ENCODE data around the gene INKA2. TPM values are rescaled to one million over a fixed set of nuclear protein-coding genes. Genes with fewer than 3 reads are reported as not detected.

Gene INKA2
- 2.7 TPM for total RNA-seq

DNA sequence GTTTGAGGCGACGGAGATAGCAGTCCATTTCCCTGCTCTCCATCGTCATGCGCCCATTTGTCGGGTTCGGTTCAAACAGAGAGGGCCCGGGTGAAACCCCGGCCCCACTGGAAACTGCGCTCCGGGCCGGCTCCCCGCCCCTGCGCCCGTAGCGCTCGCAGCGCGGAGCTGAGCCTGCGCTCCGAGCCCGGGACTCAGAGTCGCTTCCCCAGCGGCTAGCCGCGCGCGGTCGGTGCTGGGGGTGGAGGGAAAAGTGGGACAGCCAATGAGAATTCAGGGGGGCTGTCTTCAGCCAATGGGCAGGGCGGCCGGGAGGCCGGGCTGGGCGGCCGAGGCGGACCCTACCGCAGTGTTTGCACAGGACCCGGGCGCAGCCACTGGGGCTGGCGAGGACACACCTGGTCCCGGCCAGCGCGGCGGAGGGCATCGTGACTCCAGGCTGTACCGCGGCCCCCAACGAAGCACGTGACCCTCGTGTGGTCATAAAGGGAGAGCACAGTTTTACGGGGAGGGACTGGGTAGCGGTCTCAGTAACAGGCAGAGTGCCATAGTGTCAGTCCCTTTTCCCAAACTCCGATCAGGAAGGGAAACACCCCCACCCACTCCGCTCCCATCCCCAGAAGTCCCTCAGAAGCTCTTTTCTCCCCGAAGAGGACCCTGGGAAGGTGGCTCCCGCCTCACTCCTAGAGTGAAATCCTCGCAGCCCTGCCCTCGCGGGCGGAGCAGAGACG, at the start of gene INKA2:
TSS of gene INKA2 (minus strand) at position 202 of the 731 bp plus-strand sequence. CDS start at position 49, 153 bp downstream.
- ATAC-seq, result peak; percentile 87

DNA sequence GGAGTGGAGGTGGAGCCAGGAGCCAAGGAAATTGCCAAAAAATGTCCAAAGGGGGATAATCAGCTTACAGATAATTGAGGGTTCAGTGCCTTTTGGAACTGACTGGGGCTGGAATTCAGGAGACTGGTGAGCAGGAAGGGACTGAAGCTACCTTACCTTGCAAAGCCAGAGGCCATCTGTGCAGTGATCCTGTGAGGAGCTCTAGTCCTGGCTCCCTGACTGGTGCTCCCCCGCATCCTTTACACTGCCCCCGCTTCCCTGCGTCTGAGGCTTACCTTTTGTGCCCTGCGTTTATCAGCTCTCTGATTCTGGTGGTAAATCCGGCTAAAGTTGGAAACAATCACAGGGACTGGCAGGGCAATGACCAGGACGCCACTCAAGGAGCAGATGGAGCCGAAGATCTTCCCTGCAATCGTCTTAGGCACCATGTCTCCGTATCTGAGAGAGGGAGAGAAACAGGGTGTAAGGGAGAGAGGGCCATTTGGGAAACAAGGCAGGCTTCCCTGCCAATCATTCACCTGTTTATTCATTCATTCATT, 47.5 kb upstream of the INKA2 start:
- no peak for ATAC-seq

DNA sequence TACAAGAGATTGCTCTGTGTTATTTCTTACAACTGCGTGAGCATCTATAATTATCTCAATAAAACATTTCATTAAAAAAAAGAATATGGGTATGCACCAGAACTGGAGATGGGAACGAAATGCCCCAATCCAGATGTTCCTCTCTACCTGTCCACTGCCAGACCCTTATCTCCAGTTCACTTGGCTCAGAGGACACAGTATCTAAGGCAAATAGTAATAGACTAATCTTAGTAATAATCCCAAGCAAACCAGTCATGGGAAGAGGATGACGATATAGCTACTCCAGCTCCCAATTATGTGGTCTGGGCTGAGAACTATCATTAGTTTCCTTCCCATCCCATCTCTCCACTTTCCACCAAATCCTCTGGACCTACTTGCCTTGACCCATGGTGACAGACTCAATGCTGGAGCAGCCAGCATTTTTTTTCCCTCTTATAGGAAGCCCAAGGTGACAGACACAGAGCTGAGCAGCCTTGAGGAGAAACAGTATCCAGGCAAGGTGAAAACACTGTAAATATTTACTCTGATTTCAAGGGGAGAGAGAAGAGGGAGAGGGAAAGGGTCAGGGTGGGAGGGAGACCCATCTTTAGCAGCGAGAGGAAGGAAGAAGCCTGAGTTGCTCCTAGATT, 45.2 kb upstream of the INKA2 start:
- no peak for ATAC-seq

DNA sequence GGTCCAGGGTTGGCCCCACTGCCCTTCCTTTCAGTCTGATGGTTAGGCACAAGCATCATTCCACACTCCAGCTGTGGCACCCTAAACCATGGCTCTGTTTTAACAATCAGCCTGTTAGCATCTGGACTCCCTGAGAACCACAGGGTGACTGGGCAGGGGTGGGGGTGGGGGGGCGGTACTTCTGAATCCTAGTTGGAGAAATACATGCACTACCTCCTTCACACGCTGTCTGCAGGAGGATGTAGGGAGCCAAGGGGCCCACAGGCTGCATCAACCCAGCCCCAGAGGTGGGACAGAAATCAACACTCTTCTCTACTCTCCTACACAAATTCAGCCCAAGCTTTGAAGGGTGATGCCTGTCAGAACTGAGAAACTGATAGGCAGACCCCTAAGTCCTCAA, 40.4 kb upstream of the INKA2 start:
- no peak for ATAC-seq

DNA sequence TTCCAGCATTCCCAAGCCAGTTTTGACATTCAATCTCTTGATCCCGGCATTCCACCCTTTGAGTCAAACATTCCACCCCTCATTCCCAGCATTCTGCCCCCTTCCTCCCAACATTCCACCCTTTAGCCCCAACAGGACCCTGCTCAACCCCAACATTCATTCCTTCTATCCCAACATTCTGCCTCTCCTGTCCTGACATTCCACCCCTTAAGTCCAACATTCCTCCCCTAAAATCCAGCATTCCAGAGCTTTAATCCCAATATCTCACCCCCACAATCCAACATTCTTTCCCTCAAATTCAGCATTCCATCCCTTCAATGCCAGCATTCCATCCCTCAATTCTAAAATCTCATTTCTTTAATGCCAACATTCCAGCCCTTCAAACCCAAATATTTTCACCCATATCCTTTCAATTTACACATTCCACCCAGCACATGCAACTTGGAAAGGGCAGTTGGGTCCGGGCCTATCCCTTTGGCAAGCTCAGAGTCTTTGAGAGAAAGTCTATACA, 39.4 kb upstream of the INKA2 start:
- no peak for ATAC-seq

DNA sequence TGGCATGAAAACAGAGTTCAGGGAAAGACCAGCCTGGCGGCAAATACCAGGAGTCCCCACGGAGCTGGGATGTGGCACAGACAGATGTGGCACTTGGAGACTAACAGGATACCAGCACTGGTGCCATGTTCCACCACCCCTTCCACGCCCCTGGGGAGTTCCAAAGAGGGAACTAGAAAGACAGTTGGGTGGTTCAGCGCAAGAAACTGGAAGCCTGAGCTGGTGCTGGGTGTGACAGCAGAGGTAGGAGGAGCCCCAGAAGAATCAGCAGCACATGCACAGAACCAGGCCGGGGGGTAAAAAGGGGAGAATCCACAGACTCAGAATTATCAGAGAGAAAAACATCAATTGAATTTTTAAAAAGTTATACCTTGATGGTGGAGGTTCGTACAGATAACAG, 38.9 kb upstream of the INKA2 start:
- ATAC-seq, result no peak

DNA sequence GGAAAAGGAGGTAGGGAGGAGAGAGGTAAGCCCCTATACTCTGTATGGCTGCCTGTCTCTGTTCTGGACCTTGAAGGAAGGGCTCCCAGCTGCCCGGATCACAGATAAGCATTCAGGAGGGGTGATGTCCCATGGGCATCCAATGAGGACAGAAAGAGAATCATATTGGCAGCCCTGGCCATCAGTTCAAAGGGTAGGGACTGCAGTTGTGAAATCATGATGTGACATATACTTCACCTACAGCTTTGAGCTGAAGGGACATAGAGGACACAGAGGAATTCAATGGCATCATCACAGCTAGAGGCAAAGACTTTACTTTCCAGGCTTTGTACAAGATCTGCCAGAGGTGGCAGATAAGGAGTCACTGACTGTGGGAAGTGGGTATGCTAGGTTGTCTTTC, 38.1 kb upstream of the INKA2 start:
- no peak for ATAC-seq

DNA sequence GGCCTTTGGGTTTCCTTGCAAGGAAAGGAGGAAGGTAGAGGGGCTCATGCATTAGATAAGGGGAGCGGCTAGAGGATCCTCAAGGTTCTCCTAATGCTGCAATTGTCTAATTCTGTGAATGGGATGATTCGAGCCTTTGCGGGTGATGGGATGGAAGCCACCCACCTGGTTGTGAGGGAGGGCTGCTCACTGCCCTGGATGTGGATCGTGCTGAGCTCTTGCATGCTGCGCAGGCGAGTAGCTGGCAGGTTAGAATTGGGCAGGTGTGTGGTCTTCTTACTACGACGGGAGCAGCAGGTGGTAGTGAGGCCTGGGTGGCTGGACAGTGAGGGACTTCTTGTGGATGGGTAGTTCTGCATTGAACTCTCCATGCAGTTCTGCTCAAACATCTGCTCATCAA, 37.7 kb upstream of the INKA2 start:
- no peak for ATAC-seq

DNA sequence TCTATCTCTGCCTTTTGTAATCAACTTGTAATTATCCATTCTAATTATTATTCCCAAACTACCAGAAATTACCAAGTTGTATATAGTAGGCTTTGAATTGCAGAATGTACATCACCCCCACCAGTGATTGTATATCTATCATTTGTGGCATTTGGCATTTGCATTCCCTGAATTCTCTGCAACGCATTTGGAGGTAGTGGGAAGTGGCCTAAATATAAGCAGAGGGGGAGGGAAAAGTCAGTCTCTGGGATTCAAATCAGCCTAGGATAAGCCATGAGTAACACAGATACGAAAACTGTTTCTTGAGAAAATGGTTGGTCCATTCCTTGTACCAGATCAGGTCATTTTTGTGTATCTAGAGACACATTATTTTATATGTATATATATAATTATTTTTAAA, 37.2 kb upstream of the INKA2 start:
- ATAC-seq, result no peak

DNA sequence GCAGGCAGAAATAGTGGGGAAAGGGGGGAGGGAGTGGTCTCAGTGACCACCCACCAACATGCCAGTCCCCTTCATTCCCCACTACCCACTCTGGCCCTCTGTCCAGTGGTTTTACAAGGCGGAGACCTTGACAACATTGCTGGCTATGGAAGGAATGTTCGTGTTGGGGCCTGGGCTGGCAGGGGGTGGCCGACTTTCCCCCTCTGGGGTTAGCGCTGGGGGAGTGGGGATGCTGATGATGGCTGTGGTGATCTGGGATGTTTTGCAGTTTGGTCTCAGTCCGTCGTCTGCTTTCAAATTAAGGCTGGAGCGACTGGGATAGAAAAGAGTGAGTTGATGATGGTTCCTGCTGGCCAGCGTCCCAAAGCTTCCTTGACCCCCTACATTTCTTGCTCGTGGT, 36.8 kb upstream of the INKA2 start:
- no peak for ATAC-seq

DNA sequence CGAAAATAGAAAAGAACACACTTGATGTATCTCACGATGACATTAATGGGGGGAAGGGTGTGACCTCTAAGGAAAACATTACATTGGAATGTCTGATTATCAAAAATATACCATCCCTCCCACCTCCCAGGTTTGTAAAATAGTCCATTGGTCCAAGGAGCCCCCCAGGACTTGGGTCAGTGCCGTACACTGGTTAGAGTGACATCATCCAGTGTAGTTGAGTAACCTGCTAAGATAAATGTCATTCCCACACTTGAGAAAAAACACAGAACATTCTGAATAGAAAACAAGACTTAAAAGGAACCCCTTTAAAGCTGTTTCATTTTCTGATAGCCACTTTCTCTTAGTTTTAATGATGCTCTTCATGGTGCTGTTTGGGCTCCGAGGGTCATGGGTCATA, 31.7 kb upstream of the INKA2 start:
- no peak for ATAC-seq

DNA sequence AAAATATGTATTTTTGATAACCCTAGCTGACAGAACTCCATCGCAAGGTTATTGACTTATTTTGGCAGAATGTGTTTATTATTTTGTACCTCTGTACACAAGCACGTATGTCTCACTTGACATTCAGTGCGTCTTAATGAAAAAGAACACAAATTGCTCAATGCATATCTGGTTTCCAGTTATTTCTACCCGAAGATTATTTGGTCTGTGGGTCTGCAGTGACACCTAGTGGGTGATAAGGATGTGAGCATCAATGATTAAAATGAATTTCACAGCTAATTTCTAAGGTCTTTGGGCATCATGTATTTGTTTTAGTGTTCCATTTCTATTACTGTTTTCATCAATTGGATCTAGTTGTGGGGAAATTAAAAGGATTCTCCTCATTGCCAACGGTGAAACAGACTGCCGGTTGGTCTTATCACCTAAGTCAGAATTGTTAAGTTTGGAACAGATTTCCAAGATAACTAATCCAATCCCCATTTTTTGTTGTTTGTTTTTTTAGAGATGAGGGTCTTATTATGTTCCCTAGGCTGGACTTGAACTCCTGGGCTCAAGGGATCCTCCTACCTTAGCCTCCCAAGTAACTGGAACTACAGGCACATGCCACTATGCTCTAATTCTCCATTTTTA, 30.4 kb upstream of the INKA2 start:
- peak; percentile 67 for ATAC-seq

DNA sequence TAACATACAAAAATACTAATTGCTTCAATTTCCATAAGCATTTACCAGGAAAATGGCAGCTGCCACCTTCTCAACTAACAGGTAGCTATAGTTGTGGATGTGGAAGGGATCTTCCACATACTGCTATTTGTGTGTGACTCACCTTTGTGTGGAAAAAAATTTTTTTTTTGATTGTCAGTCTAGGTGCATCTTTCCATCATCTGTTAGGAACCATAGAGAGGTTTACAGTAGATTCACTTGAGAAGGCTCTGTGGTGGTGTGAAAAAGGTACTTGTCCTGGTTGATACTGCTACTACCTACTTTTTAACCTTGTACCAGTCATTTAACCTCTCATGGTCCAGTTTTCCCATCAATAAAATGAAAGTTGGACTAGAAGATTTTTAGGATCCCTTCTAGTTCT, 29.4 kb upstream of the INKA2 start:
- no peak for ATAC-seq

DNA sequence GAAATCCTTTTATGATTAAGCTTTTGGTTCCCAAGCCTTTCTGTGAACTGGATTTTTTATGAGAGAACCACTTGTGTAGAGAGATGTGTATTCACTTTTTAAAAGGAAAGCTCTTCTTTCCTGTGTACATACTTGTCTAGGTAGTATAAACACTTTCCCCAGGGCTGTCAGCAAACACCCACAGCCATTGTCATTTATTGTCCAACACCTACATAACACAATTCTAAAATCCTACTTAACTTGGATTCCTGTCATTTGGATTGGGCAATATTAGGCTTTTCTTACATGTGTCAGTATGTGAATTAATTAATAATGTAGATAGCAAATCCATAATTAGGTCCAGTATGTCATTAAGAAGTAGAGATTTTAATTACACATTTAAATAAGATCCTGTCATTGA, 28.8 kb upstream of the INKA2 start:
- no peak for ATAC-seq

DNA sequence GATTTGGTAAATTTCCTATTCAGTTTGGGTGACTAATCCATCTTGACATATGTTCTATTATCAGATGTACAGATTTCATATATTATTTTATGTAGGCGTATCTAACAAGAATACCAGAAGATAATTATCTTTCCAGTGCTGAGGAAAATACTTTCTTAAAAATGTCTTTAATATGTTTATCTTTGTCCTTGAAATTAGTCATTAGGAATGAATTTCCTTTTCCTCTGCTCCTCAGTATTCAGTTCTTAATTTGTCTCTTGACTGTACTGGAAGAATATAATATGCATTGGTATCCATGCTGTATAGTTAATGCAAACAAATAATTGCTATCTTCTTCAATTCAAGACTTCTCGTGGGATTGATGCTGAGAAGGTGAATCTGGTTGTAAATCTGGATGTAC, 23.1 kb upstream of the INKA2 start:
- no peak for ATAC-seq

DNA sequence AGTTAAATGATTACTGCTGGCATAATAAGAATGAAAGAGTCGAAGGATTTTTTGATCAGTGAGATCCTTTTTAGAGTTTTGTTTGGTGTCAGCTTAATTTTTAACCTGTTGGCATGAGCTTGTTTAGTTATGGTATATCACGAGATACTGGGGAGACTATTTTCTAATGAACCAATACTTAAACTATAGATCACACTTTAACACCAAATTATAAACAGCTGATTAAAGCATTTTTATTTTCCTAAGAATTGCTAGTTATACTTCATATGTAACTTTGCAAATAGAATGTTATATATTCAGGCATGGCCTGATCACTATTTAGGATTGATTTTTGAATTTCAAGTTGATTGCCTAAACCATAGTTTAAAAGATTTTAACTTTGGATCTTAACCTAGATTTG, 22.5 kb upstream of the INKA2 start:
- no peak for ATAC-seq

DNA sequence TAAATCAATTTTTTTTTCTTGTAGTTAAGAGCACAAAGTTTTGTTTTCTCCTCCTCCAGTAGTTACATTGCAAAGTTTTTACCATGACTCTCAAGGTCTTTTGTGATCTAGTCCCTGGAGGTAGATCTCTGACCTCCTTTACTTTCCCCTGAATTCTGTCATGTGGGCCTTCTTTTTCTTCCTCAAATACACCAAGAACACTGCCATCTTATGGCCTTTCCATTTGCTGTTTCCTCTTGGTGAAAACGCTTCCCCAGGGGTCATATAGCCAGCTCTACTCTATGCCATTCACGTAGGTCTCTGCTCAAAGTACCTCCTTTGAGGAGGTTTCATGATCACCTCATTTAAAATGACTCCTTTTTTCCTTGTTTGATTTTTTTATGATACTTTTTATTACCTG, 19.2 kb upstream of the INKA2 start:
- ATAC-seq, result no peak

DNA sequence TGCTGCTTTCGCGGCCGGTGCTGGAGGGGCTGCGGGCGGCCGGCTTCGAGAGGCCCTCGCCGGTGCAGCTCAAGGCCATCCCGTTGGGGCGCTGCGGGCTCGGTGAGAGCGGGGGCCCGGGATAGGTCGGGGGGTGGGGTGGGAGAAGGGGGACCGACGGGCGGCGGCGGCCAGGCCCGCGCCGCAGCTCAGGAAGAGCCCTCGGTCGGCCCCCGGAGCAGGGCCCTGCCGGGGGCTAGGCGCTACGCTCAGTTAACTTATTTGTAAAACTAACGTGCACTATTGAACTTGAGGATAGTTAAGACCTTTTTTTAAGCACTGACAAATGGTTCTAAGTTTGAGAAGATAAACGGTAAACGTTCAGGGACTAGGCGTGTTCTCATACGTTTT, 16.9 kb upstream of the INKA2 start:
- peak; percentile 31 for ATAC-seq

DNA sequence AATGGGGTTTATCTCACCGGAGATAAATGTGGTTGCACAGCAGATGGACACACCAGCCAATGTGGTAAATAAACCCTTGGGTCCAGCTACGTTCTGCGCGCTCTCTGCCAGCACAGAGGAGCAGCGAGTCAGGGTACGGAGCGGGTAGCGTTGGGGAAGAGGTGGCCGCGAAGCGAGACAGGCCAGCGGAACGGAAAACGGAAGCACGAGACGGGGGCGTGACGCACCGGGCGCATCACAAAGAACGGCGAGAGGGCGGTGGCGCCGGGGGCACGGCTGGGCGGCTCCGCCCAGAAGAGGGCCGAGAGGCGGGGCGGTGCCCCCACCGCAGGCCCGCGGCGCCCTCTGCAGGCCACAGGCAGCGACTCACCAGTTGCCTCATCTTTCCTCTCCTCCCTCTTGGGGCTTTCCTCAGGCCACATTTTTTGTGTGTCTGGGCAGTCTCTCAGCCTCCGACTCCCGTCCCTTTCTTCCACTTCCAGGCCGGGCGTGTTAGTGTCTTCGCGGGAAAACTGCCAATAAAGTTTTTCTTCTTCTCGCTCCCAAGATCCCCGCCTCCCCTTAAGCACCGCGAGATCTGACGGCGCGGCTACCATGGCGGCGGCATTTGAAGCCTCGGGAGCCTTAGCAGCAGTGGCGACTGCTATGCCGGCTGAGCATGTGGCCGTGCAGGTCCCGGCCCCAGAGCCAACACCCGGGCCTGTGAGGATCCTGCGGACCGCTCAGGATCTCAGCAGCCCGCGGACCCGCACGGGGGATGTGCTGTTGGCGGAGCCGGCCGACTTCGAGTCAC, 16.3 kb upstream of the INKA2 start, which contains the start of gene DDX20:
TSS of gene DDX20 (plus strand) at position 571 of the 793 bp plus-strand sequence. CDS start at position 595, 24 bp downstream.
- peak; percentile 98 for ATAC-seq

DNA sequence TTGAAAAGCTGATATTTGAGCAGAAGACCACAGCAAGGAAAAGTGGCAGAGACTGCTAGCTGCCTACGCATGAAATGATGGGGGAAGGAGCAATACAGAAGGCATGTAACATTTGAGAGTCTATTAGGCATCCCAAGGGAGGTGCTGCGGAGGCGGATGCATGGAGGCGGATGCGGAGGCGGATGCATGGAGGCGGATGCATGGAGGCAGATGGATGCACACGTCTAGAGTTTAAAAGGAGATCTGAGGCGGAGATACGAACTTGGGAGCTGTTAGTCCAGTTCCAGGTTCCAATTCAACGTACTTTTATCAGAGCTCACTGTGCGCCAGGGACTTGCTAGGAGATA, 15.8 kb upstream of the INKA2 start:
- ATAC-seq, result peak; percentile 18

DNA sequence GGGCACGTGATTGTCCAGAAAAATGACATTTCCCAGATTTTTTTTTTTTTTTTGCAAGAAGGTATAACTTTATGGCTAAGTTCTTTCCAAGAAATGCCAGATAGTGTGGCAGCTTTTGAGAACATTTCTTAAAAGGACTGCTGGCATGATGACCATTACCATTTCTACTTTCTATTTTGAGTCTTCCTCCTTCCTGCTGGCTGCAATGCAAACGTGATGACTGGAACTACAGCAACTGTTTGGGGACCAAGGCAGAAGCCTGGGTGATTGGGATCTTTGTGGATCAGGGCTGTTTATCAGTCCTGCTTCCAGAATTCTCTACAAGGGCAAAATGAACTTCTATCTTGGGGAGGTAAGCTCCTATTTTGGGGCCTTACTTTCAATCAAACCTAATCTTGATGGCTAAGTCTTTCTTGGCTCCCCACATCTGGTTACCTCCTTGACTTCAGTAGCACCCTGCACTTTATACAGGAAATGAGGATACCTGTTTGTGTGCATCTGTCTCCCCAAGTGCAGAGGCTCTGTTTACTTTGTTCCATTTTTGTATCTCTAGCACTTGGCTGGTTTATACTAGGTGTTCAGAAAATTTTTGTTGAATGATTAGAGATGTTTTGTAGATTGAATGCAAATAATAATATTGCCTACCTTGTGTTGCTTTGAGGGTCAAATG, 12.8 kb upstream of the INKA2 start:
- ATAC-seq, result no peak

DNA sequence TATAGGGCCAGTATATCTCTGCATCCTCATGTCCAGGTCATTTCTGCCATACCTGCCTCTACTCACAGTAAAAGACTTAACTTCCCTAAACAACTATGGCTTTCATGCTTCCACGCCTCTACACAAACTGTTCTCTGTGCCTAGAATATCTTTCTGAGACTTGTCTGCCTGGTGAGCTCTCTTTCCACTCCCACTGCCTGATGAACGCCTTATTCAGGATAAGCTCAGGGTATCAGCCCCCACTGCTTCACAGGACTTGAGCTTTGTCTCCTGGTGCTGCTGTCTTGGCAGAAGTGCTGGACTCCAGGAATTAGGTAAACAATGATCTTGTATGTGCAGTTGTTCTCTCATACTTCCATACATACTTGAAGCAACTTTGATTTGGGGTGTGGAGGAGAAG, 11.7 kb upstream of the INKA2 start:
- no peak for ATAC-seq

Data from esophagus mucosa (tissue), 1 donor.